Ovary (tissue), 3 donors: ENCODE measurements around the gene MARCKSL1.

Source experiments
- CTCF ChIP-seq, 3 donors: fragments of 450-650 bp in 2 of 3; fragments of 200-600 bp in 1 of 3; IDR thresholded peaks; one replicate each; pipeline versions ENCODE4 v1.5.1 to v1.8.0; 2016 to 2022; ENCODE audit warnings: antibody characterized with exemption in 3 of 3, mild to moderate bottlenecking in 1 of 3
- EP300 ChIP-seq: sonication (generic); formaldehyde crosslinking; IDR thresholded peaks from one replicate; pipeline ENCODE4 v1.6.1; 2017; ENCODE audit warnings: antibody characterized with exemption
- POLR2A ChIP-seq: fragments of 450-650 bp; IDR thresholded peaks from one replicate; pipeline ENCODE4 v1.6.1; 2017; ENCODE audit warnings: antibody characterized with exemption, mild to moderate bottlenecking, moderate library complexity
- donor health status: DM: no; HTN: no; CAD: no.

GRCh38 chr1:32365445-32365844 is 29.4 kb upstream of the MARCKSL1 start:
- no peak for TF ChIP-seq POLR2A
- TF ChIP-seq CTCF (IDR thresholded peaks at IDR 0.05) = no peak
- no peak for TF ChIP-seq EP300
